Stimulated activated CD4-positive, alpha-beta T cell treated with anti-CD3 and anti-CD28 coated beads, Interleukin-12 subunit alpha, Interleukin-12 subunit beta, amount 100 ng/mL, for 48 hours (primary cell): ENCODE data around the gene SLC2A13.
"Not testable (repeated sequence)": the region's sequence is repeated elsewhere in the genome, so short reads cannot be mapped to it uniquely, and the experiment has no call there.

ENCODE experiments used
- DNase-seq, 3 donors: peaks; one replicate each; pipeline ENCODE4 v3.0.0-alpha.2; 2020; ENCODE audit warnings: low read depth in 2 of 3, low spot score in 1 of 3

SLC2A13 gene

GRCh38 chr12:39931857-39932256, 174.0 kb downstream of the SLC2A13 start:
- DNase-seq = no peak

GRCh38 chr12:39931231-39931630, 174.7 kb downstream of the SLC2A13 start:
- DNase-seq = no peak

GRCh38 chr12:39930101-39930500, 175.8 kb downstream of the SLC2A13 start:
- DNase-seq = no peak

GRCh38 chr12:39928181-39928899, 177.5 kb downstream of the SLC2A13 start:
- DNase-seq = no peak

GRCh38 chr12:39923364-39923763, 182.5 kb downstream of the SLC2A13 start:
- no peak for DNase-seq

- DNase-seq = not testable (repeated sequence)
These were observed 183.3 kb downstream of the SLC2A13 start for GRCh38 chr12:39922598-39922997.

GRCh38 chr12:39920647-39921046, 185.2 kb downstream of the SLC2A13 start:
- DNase-seq = no peak

GRCh38 chr12:39920222-39920621, 185.7 kb downstream of the SLC2A13 start:
- DNase-seq = no peak

- DNase-seq = no peak
These were observed 186.1 kb downstream of the SLC2A13 start for GRCh38 chr12:39919790-39920189.

- DNase-seq = no peak
These were observed 190.6 kb downstream of the SLC2A13 start for GRCh38 chr12:39915249-39915648.

GRCh38 chr12:39912211-39912980, 193.5 kb downstream of the SLC2A13 start:
- no peak for DNase-seq

- no peak for DNase-seq
These were observed 199.6 kb downstream of the SLC2A13 start for GRCh38 chr12:39906237-39906636.

- DNase-seq = no peak
These were observed 200.7 kb downstream of the SLC2A13 start for GRCh38 chr12:39905152-39905551.

GRCh38 chr12:39902821-39903220, 203.1 kb downstream of the SLC2A13 start:
- DNase-seq = no peak

- DNase-seq = no peak
These were observed 208.6 kb downstream of the SLC2A13 start for GRCh38 chr12:39897315-39897714.

GRCh38 chr12:39893388-39893787, 212.5 kb downstream of the SLC2A13 start:
- not testable (repeated sequence) for DNase-seq

- no peak for DNase-seq
These were observed 213.7 kb downstream of the SLC2A13 start for GRCh38 chr12:39892146-39892545.

GRCh38 chr12:39887856-39888255, 218.0 kb downstream of the SLC2A13 start:
- no peak for DNase-seq

GRCh38 chr12:39886106-39886505, 219.8 kb downstream of the SLC2A13 start:
- no peak for DNase-seq

GRCh38 chr12:39884616-39885125, 221.2 kb downstream of the SLC2A13 start:
- no peak for DNase-seq

- DNase-seq = no peak
These were observed 222.5 kb downstream of the SLC2A13 start for GRCh38 chr12:39883411-39883810.

GRCh38 chr12:39878753-39879152, 227.1 kb downstream of the SLC2A13 start:
- no peak for DNase-seq
